Esophagus (tissue), 2 donors: Measurements from ENCODE around the gene NEURL1B. TPM values are rescaled to one million over a fixed set of nuclear protein-coding genes. Genes with fewer than 3 reads are reported as not detected.
A peak's percentile ranks its signal among the peaks of the same experiment; 100 is the strongest.

Source experiments
- H3K27ac ChIP-seq, 2 donors: one replicate each; pipeline ENCODE4 v1.5.1; 2013; ENCODE audit warnings: low read depth in 2 of 2, mild to moderate bottlenecking in 2 of 2, inconsistent platforms in 1 of 2, low read length in 1 of 2, moderate library complexity in 1 of 2
- H3K27me3 ChIP-seq, 2 donors: one replicate each; pipeline ENCODE4 v1.6.1; 2013; ENCODE audit warnings: low read length in 2 of 2, control low read depth in 1 of 2, mild to moderate bottlenecking in 1 of 2; ENCODE audit not compliant: insufficient read depth in 2 of 2, control insufficient read depth in 1 of 2
- H3K36me3 ChIP-seq, 2 donors: one replicate each; pipeline ENCODE4 v1.6.1; 2013; ENCODE audit warnings: low read length in 1 of 2; ENCODE audit not compliant: control insufficient read depth in 2 of 2, insufficient read depth in 2 of 2
- H3K4me1 ChIP-seq, 2 donors: one replicate each; pipeline ENCODE4 v1.6.1; 2013; ENCODE audit warnings: low read length in 1 of 2; ENCODE audit not compliant: control insufficient read depth in 2 of 2, insufficient read depth in 2 of 2
- H3K4me3 ChIP-seq, 2 donors: one replicate each; pipeline ENCODE4 v1.5.1; 2013; ENCODE audit warnings: low read length in 2 of 2, mild to moderate bottlenecking in 2 of 2, low read depth in 1 of 2, moderate library complexity in 1 of 2
- H3K9me3 ChIP-seq, 2 donors: one replicate each; pipeline ENCODE4 v1.6.1; 2013; ENCODE audit warnings: mild to moderate bottlenecking in 2 of 2, low read depth in 1 of 2, low read length in 1 of 2, moderate library complexity in 1 of 2; ENCODE audit not compliant: control insufficient read depth in 2 of 2, insufficient read depth in 1 of 2
- WGBS, 2 donors: extraction: QIAGEN DNeasy Blood & Tissue Kit; methylation state at CpG; one replicate each; pipeline ENCODE4 v1.1.7; 2013; 5-methylcytosine and 5-hydroxymethylcytosine counted together
- polyA plus RNA-seq, 2 donors: library from polyadenylated mRNA; stranded (reverse); fragments of 200-250 nt; gene quantifications; one replicate each; pipeline ENCODE4 v1.2.3, GENCODE V29; 2013
- donor health status: healthy with polysubstance abuse.
- donor health status: Bipolar disorder and iron deficiency.

The NEURL1B gene
- polyA plus RNA-seq, 2 donors, result 6.9 to 8.6 TPM

DNA sequence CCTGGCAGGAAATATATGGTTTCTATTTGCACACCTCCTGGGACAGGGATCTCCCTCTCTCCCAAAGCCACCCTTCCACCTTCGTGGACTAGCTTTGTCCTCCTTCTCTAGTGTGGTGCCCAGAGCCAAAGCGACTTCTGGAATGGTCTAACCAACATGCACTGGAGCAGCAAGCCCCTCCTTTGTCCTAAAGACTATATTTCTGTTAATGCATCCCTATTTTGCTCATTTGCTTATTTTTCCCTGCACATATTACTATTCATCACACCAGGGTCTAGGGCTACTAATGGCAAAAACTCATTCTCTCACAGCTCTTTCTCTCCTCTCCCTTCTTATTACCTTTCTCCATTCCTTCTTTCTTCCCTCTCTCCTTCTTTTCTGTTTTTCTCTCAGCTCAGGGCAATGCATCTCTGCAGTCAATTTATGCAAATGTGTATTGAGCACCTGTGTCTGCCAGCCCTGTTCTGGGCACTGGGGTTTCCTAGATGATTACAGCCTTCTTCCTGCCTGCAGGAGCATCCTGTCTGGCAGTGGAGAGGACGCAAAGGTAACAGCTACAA, 2.8 kb upstream of the NEURL1B start:
- 80 to 84% methylated on average over 3 of the region's 3 CpGs for WGBS, 2 donors
- peak overlapping the region in 1 of 2 donors; percentile 69 for H3K27ac ChIP-seq
- H3K9me3 ChIP-seq, result no peaks in the 10 kb centered on the region
- H3K4me3 ChIP-seq, result no peak overlapping the region
- H3K36me3 ChIP-seq, result no peaks in the 10 kb centered on the region
- peaks cover 4 to 6% of the 10 kb centered on the region in 2 donors for H3K4me1 ChIP-seq
- no peaks in the 10 kb centered on the region for H3K27me3 ChIP-seq

DNA sequence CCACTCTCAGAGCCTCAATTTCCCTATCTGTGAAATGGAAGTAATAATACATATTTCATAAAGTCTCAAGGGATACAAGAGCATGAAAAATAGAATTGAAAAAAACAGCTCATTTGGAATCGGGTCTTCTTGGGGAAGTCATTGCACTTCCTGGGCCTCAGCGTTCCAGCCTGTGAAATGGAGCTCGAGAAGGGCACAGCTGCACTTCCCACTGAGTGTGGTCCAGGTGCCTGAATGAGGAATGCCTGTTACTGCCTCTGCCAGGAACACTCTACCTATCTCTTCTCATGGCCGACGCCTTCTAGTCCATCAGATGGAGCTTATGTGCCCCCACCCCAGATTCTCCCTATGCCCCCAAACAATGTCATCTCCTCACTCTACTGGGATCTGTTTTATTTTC, 924 bp upstream of the NEURL1B start:
- H3K4me3 ChIP-seq, result no peak overlapping the region
- H3K27me3 ChIP-seq, result no peaks in the 10 kb centered on the region
- WGBS, 2 donors, result 75 to 87% methylated on average over 5 of the region's 5 CpGs
- H3K9me3 ChIP-seq, result no peaks in the 10 kb centered on the region
- peak overlapping the region in 1 of 2 donors; percentile 45 for H3K27ac ChIP-seq
- peaks cover 4 to 11% of the 10 kb centered on the region in 2 donors for H3K4me1 ChIP-seq
- H3K36me3 ChIP-seq, result no peaks in the 10 kb centered on the region

DNA sequence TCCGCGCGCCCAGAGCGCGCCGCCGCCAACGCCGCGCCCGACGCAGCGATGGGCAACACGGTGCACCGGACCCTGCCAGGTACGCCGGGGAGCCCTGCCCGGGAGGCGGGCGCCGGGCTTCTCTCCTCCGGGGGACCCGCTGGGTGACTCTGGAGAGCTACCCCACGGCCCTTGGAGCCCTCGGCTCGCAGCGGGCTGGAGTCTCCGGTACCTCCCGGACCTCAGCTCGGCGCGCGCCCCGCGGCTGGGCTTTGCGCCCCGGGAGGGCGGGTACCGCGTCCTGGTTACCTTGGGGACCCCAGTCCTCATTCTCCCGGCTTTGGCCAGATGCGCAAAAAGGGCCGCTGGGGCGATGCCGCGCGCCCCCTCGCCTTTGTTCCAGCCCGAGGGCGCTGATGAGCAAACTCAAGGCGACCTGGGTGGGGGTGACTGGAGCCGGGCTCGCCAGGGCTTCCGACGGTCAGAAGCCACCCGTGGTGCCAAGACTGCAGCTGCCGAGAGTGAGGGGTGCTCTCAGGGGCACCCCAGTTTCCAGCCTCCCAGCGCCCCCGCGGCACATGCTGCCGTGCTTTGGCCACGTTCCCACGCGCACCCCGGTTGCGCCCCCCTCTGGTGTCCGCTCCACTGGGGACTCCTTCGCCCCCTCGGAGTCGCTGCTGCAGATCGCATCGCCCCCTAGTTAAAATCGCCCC, 442 bp downstream of the NEURL1B start:
- no peaks in the 10 kb centered on the region for H3K9me3 ChIP-seq
- H3K27ac ChIP-seq, result peak overlapping the region; percentile 79 to 82
- H3K4me1 ChIP-seq, result peaks cover 4 to 10% of the 10 kb centered on the region in 2 donors
- H3K4me3 ChIP-seq, result peak overlapping the region; percentile 60 to 75
- 1 to 2% methylated on average over 59 to 73 of the region's 73 CpGs for WGBS, 2 donors
- H3K36me3 ChIP-seq, result no peaks in the 10 kb centered on the region
- no peaks in the 10 kb centered on the region for H3K27me3 ChIP-seq

DNA sequence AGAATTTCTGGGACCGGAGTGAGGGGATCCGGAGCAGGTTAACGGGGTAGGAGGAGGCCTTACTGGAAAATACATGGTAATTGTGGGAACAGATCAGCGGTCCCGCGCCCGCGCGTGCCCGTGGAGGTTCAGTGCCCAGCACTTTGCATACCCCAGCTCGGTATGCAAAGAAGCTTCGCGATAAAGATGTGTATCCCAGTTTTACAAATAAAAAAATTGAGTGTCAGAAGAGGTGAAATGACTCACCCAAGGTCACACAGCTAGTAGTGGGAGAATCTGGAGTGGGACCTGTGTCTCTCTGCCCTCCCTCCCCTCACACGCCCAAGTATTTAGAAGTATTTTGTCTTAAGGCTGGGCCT, 967 bp downstream of the NEURL1B start:
- WGBS, 2 donors, result 22 to 28% methylated on average over 14 of the region's 14 CpGs
- Histone ChIP-seq H3K27ac (peak overlapping the region; percentile 79 to 82), H3K4me1 (peaks cover 3 to 13% of the 10 kb centered on the region in 2 donors), H3K4me3 (peak overlapping the region; percentile 60 to 75), H3K9me3 (no peaks in the 10 kb centered on the region), H3K36me3 (no peaks in the 10 kb centered on the region), H3K27me3 (no peaks in the 10 kb centered on the region)

DNA sequence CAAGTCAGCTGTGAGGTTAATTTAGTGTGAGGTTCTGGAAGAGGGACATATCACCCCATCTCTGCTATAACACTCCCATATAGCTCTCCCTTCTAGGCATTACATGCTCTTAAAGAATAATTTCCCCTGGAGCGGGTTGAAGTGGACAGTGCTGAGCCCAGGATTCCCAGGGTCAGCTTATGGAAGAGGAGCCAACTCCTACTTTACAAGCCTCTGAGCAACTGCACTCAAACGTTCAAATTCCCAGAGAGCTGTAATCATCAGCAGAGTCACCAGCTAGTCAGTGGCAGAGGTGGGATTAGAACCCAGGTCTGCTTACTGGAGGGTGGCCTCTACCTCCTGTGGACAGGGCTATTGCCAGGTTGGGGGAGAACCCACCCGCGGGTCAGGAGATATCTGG, 1.4 kb downstream of the NEURL1B start:
- H3K36me3 ChIP-seq, result no peaks in the 10 kb centered on the region
- H3K27me3 ChIP-seq, result no peaks in the 10 kb centered on the region
- peaks cover 0 to 15% of the 10 kb centered on the region in 2 donors for H3K4me1 ChIP-seq
- peak overlapping the region; percentile 60 to 75 for H3K4me3 ChIP-seq
- no peaks in the 10 kb centered on the region for H3K9me3 ChIP-seq
- WGBS, 2 donors, result 29 to 40% methylated on average over 4 of the region's 4 CpGs
- peak overlapping the region; percentile 79 to 82 for H3K27ac ChIP-seq

DNA sequence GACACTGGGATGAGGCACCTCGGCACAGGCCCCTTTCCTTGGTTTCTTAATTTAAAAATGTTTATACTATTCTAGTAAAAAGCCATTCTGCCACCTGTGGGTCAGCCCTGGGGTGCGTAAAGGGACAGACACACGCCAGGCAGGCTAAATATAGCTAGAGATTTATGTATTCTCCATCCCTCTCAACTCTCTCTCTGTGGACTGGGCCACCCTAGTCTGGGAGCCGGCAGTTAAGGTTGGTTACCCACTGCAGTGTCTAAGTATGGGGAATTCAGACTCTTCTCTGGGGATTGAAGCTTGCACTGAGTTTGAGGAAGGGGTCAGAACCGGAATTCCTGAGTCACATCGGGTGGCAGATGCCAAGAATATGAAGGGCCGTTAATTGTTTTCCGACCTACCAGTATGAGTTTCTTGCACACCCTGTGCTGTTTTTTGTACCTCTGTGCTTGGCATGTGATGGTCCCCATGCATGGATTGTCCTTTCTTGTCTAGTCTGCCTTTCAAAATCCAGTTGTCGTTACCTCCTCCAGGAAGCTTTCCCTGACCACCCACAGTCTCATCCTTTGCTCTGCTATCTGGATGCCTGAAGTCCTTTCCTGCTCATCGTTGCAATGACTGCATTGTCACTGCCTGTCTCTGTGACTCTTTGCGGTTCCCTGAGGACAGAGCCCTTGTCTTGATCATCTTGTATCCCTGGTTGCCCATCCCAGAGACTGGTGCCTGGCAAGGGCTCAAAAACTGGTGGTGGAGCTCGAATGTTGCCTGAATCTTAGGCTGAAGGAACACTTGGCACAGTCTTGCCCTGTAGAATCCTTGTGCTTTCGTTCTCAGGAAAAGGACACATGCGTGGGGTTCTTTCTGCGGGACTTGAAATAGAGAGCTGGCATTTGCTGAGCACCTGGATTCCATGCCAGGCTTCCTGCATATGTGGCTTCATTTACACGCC, 2.1 kb downstream of the NEURL1B start:
- Histone ChIP-seq H3K27me3 (no peaks in the 10 kb centered on the region), H3K27ac (peak overlapping the region; percentile 79 to 82), H3K36me3 (no peaks in the 10 kb centered on the region), H3K4me1 (peaks cover 5 to 19% of the 10 kb centered on the region in 2 donors), H3K4me3 (peak overlapping the region; percentile 60 to 75), H3K9me3 (no peaks in the 10 kb centered on the region)
- 42 to 44% methylated on average over 16 of the region's 16 CpGs for WGBS, 2 donors

DNA sequence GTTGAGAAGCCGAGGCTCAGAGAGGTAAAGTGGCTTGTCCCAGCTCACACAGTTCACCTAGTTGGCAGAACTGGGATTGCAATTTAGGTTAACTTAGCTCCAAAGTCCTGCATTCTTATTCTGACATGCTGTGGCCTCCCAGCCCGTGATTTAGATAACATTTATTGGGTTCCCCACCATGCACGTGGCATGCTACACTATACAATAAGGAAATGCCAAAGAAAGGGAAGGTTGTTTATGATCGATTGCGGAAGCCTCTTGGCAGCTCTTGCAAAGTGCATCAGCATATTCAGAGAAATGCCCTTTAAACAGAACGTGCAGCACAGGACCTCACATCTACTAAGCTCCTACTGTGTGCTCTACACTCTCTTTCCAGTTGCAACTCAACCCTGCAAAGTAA, 3.2 kb downstream of the NEURL1B start:
- Histone ChIP-seq H3K27me3 (no peaks in the 10 kb centered on the region), H3K4me1 (peaks cover 5 to 21% of the 10 kb centered on the region in 2 donors)

DNA sequence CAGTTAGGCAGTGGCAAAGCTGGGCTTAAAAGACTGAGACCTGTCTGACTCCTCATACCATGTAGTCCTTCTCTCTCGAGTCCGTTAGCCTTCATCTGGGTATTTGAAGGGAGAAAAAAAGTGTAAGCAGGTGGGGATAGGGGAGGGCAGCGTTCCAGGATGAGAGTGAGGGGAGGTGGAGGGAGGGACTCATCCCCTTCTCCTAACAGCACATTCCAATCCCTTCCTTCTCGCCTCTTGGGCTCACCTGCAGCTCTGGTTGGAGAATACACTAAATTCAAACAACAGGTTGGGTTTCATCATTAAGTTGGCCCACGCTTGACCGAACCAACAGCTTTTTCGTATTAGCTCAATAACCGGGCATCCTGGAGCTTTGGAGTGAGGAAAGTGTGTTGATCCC, 3.6 kb downstream of the NEURL1B start:
- peaks cover 5 to 21% of the 10 kb centered on the region in 2 donors for H3K4me1 ChIP-seq
- no peak overlapping the region for H3K4me3 ChIP-seq
- WGBS, 2 donors, result 75 to 79% methylated on average over 8 of the region's 8 CpGs
- peak overlapping the region in 1 of 2 donors; percentile 49 for H3K27ac ChIP-seq
- no peaks in the 10 kb centered on the region for H3K9me3 ChIP-seq
- no peaks in the 10 kb centered on the region for H3K36me3 ChIP-seq
- H3K27me3 ChIP-seq, result no peaks in the 10 kb centered on the region

More for the DNA sequence above, 3.2 kb downstream of the NEURL1B start:
- Histone ChIP-seq H3K27ac (no peak overlapping the region), H3K4me3 (no peak overlapping the region), H3K9me3 (no peaks in the 10 kb centered on the region), H3K36me3 (no peaks in the 10 kb centered on the region)
- 52 to 57% methylated on average over 6 of the region's 6 CpGs for WGBS, 2 donors

DNA sequence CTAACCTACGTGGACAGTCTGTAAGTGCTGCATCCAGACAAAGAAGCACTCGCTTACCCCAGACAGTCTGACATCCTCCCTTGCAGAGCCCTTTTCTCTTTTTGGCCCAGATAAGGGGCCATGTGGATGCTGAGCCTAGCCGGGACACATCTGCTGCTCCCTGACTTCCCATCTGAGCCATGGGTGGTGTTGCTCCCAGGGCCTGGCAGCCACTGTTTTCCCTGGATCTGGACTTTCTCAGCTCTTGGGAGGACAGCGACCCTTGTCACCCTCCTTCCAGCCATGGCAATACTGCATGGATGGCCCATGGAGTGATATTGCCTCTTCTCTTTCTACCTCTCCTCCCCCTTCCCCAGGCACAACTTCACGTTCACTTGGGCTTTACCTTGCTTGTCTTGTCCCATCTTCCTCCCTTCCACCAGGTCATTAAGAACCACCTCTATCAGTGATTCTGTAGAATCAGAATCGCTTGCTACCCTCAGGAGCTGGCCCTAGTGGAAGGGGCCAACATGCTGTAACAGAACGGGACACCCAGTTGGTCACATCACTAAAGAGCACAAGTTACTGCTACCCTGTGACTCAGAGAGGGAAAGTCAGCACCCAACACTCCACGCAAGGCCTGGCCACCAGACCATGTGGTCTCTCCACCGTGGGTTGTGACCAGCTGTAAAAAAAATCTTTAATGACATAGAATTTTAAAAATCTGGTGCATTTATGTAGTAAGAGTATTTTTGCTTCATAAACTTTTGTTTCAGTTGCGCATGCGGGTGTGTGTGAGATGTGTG, 4.4 kb downstream of the NEURL1B start:
- H3K27ac ChIP-seq, result peak overlapping the region; percentile 47 to 49
- H3K4me1 ChIP-seq, result peaks cover 5 to 22% of the 10 kb centered on the region in 2 donors
- WGBS, 2 donors, result 73 to 76% methylated on average over 11 of the region's 11 CpGs
- no peak overlapping the region for H3K4me3 ChIP-seq
- H3K27me3 ChIP-seq, result no peaks in the 10 kb centered on the region
- no peaks in the 10 kb centered on the region for H3K36me3 ChIP-seq
- H3K9me3 ChIP-seq, result no peaks in the 10 kb centered on the region
